HEK293 (cell line): ENCODE data around the gene CCDC24.

ENCODE experiments used
- CTCF ChIA-PET: fragments of 350-600 bp; formaldehyde crosslinking; extraction: SDS; loops from one replicate; lab custom pipeline; 2021; ENCODE audit warnings: antibody characterized with exemption; lab: Yijun Ruan, JAX
- POLR2A ChIA-PET: fragments of 300-600 bp; formaldehyde crosslinking; extraction: SDS; loops from one replicate; lab custom pipeline; 2020; ENCODE audit warnings: antibody characterized with exemption, inconsistent platforms; lab: Yijun Ruan, JAX
- H3K27ac ChIP-seq: fragments of 200-500 bp; sonication (Bioruptor generic); 2 replicates; pipeline ENCODE4 v1.5.1; 2014; ENCODE audit warnings: low read depth, low read length, control low read depth, inconsistent platforms; ENCODE audit errors: extremely low read depth
- H3K36me3 ChIP-seq, 2 experiments: fragments of 200-500 bp in 1 of 2; sonication (Bioruptor generic) in 1 of 2; 1 replicate in 1 of 2; 2 replicates in 1 of 2; pipeline ENCODE4 v1.5.1; 2014 to 2017; ENCODE audit warnings: inconsistent platforms in 2 of 2, low read length in 2 of 2; ENCODE audit not compliant: control insufficient read depth in 2 of 2, insufficient read depth in 1 of 2
- H3K4me1 ChIP-seq: fragments of 200-500 bp; sonication (Bioruptor generic); 2 replicates; pipeline ENCODE4 v1.5.1; 2014; ENCODE audit warnings: mild to moderate bottlenecking, low read length, inconsistent platforms; ENCODE audit not compliant: control insufficient read depth, insufficient read depth
- H3K4me3 ChIP-seq: 2 replicates; pipeline ENCODE4 v1.5.1; 2011; ENCODE audit warnings: low read depth, mild to moderate bottlenecking, control low read depth, low read length, moderate library complexity
- H3K9me3 ChIP-seq: fragments of 200-500 bp; sonication (Bioruptor generic); 2 replicates; pipeline ENCODE4 v1.5.1; 2014; ENCODE audit warnings: low read depth, low read length, inconsistent platforms; ENCODE audit not compliant: control insufficient read depth, insufficient read depth
- FEZF1 ChIP-seq: fragments of 450-650 bp; formaldehyde crosslinking; IDR thresholded peaks from 2 replicates; pipeline ENCODE4 v1.5.1; 2016; ENCODE audit warnings: missing biosample characterization, missing genetic modification characterization
- GLI4 ChIP-seq: fragments of 450-650 bp; formaldehyde crosslinking; IDR thresholded peaks from 2 replicates; pipeline ENCODE4 v1.5.1; 2016; ENCODE audit warnings: missing biosample characterization, missing genetic modification characterization
- HOXC10 ChIP-seq: sonication (generic); formaldehyde crosslinking; IDR thresholded peaks from 2 replicates; pipeline ENCODE4 v1.8.1; 2023; ENCODE audit warnings: mild to moderate bottlenecking, missing genetic modification reagents
- KLF1 ChIP-seq: fragments of 450-650 bp; formaldehyde crosslinking; IDR thresholded peaks from 2 replicates; pipeline ENCODE4 v1.5.1; 2016; ENCODE audit warnings: missing biosample characterization, missing genetic modification characterization
- KLF16 ChIP-seq: fragments of 450-650 bp; formaldehyde crosslinking; IDR thresholded peaks from 2 replicates; pipeline ENCODE4 v1.5.1; 2017; ENCODE audit warnings: missing biosample characterization, missing genetic modification characterization
- KLF8 ChIP-seq: fragments of 450-650 bp; formaldehyde crosslinking; IDR thresholded peaks from 2 replicates; pipeline ENCODE4 v1.5.1; 2016; ENCODE audit warnings: missing biosample characterization, missing genetic modification characterization
- KLF9 ChIP-seq: fragments of 450-650 bp; formaldehyde crosslinking; IDR thresholded peaks from 2 replicates; pipeline ENCODE4 v1.5.1; 2016; ENCODE audit warnings: missing biosample characterization, missing genetic modification characterization, low read depth
- ZBTB17 ChIP-seq: fragments of 450-650 bp; formaldehyde crosslinking; IDR thresholded peaks from 2 replicates; pipeline ENCODE4 v1.5.1; 2016; ENCODE audit warnings: missing biosample characterization, missing genetic modification characterization
- ZNF146 ChIP-seq: fragments of 450-650 bp; formaldehyde crosslinking; IDR thresholded peaks from 2 replicates; pipeline ENCODE4 v1.5.1; 2016; ENCODE audit warnings: missing biosample characterization, missing genetic modification characterization
- ZNF155 ChIP-seq: fragments of 450-650 bp; formaldehyde crosslinking; IDR thresholded peaks from 2 replicates; pipeline ENCODE4 v1.5.1; 2016; ENCODE audit warnings: missing biosample characterization, missing genetic modification characterization
- ZNF239 ChIP-seq: fragments of 450-650 bp; formaldehyde crosslinking; IDR thresholded peaks from 2 replicates; pipeline ENCODE4 v1.5.1; 2016; ENCODE audit warnings: missing biosample characterization, missing genetic modification characterization
- ZNF350 ChIP-seq: fragments of 450-650 bp; formaldehyde crosslinking; IDR thresholded peaks from 2 replicates; pipeline ENCODE4 v1.5.0; 2017; ENCODE audit warnings: missing biosample characterization, mild to moderate bottlenecking, missing genetic modification characterization
- ZNF501 ChIP-seq: fragments of 450-650 bp; formaldehyde crosslinking; IDR thresholded peaks from 2 replicates; pipeline ENCODE4 v1.5.1; 2016; ENCODE audit warnings: missing biosample characterization, missing genetic modification characterization
- ZNF521 ChIP-seq: fragments of 450-650 bp; formaldehyde crosslinking; IDR thresholded peaks from 2 replicates; pipeline ENCODE4 v1.5.1; 2017; ENCODE audit warnings: missing biosample characterization, mild to moderate bottlenecking, missing genetic modification characterization
- ZNF555 ChIP-seq: fragments of 450-650 bp; formaldehyde crosslinking; conservative IDR thresholded peaks from 2 replicates; pipeline ENCODE4 v1.5.1; 2017; ENCODE audit warnings: missing biosample characterization, mild to moderate bottlenecking, missing genetic modification characterization, inconsistent platforms
- ZNF792 ChIP-seq: fragments of 450-650 bp; formaldehyde crosslinking; IDR thresholded peaks from 2 replicates; pipeline ENCODE4 v1.5.1; 2016; ENCODE audit warnings: missing biosample characterization, missing genetic modification characterization
- ZNF837 ChIP-seq: fragments of 450-650 bp; formaldehyde crosslinking; IDR thresholded peaks from 2 replicates; pipeline ENCODE4 v1.5.1; 2016; ENCODE audit warnings: missing biosample characterization, missing genetic modification characterization
- TF ChIP-seq, protein P1 (sequence below): fragments of 450-650 bp; formaldehyde crosslinking; IDR thresholded peaks from 2 replicates; pipeline ENCODE4 v1.5.1; 2016; ENCODE audit warnings: missing biosample characterization, missing genetic modification characterization
- TF ChIP-seq, protein P2 (sequence below): fragments of 450-650 bp; formaldehyde crosslinking; IDR thresholded peaks from 2 replicates; pipeline ENCODE4 v1.5.0; 2017; ENCODE audit warnings: missing biosample characterization, missing genetic modification characterization, borderline replicate concordance
- TF ChIP-seq, protein P3 (sequence below): fragments of 450-650 bp; formaldehyde crosslinking; IDR thresholded peaks from 2 replicates; pipeline ENCODE4 v1.5.1; 2016; ENCODE audit warnings: missing biosample characterization, missing genetic modification characterization
- TF ChIP-seq, protein P4 (sequence below): fragments of 450-650 bp; formaldehyde crosslinking; IDR thresholded peaks from 2 replicates; pipeline ENCODE4 v1.5.1; 2016; ENCODE audit warnings: missing biosample characterization, missing genetic modification characterization

Gene CCDC24

DNA sequence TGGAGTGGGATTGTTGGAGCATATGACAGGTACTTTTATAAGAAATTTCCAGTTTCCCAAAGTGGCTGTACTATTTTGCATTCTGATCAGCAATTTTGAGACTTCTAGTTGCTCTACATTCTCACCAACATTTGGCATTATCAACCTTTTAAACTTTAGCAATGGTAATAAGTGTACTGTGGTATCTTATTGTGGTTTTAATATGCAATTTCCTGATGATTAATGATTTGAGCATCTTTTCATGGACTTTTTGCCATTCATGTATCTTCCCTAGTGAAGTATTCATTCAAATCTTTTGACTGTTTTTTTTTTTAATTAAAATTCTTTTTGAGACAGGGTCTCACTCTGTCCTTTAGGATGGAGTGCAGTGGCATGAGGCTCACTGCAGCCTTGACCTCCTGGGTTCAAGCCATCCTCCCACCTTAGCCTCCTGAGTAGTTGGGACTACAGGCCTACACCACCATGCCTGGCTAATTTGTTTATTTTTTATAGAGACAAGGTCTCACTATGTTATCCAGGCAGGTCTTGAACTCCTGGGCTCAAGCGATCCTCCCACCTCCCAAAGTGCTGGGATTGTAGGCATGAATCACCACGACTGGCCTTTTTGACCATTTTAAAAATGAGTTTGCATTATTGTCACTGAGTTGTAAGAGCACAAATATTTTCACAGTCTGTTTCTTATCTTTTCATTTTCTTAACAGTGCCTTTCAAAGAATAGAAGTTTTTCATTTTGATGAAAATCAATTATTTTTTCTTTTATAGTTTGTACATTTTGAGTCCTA, 47.7 kb downstream of the CCDC24 start:
- Histone ChIP-seq H3K4me3 (no peak overlapping the region), H3K9me3 (no peaks in the 10 kb centered on the region)
- POLR2A ChIA-PET = no interaction called here
- CTCF ChIA-PET = interaction anchor here (0.7 to 3.9 kb wide), 3 partner anchors 9 to 38 kb away, joined by 4 to 48 read pairs (median 10); no protein-coding TSS in a partner anchor
- no peak for TF ChIP-seq ZNF837 (tag by site-specific recombination)
- no peak for TF ChIP-seq ZNF350 (tag by site-specific recombination)
- TF ChIP-seq, protein P1, sequence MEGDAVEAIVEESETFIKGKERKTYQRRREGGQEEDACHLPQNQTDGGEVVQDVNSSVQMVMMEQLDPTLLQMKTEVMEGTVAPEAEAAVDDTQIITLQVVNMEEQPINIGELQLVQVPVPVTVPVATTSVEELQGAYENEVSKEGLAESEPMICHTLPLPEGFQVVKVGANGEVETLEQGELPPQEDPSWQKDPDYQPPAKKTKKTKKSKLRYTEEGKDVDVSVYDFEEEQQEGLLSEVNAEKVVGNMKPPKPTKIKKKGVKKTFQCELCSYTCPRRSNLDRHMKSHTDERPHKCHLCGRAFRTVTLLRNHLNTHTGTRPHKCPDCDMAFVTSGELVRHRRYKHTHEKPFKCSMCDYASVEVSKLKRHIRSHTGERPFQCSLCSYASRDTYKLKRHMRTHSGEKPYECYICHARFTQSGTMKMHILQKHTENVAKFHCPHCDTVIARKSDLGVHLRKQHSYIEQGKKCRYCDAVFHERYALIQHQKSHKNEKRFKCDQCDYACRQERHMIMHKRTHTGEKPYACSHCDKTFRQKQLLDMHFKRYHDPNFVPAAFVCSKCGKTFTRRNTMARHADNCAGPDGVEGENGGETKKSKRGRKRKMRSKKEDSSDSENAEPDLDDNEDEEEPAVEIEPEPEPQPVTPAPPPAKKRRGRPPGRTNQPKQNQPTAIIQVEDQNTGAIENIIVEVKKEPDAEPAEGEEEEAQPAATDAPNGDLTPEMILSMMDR = no peak
- TF ChIP-seq ZNF555 (tag by site-specific recombination) = no peak
- TF ChIP-seq, protein P2, sequence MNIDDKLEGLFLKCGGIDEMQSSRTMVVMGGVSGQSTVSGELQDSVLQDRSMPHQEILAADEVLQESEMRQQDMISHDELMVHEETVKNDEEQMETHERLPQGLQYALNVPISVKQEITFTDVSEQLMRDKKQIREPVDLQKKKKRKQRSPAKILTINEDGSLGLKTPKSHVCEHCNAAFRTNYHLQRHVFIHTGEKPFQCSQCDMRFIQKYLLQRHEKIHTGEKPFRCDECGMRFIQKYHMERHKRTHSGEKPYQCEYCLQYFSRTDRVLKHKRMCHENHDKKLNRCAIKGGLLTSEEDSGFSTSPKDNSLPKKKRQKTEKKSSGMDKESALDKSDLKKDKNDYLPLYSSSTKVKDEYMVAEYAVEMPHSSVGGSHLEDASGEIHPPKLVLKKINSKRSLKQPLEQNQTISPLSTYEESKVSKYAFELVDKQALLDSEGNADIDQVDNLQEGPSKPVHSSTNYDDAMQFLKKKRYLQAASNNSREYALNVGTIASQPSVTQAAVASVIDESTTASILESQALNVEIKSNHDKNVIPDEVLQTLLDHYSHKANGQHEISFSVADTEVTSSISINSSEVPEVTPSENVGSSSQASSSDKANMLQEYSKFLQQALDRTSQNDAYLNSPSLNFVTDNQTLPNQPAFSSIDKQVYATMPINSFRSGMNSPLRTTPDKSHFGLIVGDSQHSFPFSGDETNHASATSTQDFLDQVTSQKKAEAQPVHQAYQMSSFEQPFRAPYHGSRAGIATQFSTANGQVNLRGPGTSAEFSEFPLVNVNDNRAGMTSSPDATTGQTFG (tag by site-specific recombination) = no peak
- no peak for TF ChIP-seq ZNF521 (tag by site-specific recombination)
- no peak for TF ChIP-seq KLF16
- TF ChIP-seq FEZF1 (tag by site-specific recombination) = no peak
- TF ChIP-seq KLF8 (tag by site-specific recombination) = no peak
- no peak for TF ChIP-seq ZNF239 (tag by site-specific recombination)
- TF ChIP-seq ZNF501 (tag by site-specific recombination) = no peak
- TF ChIP-seq ZNF792 (tag by site-specific recombination) = no peak
- TF ChIP-seq ZNF146 (tag by site-specific recombination) = no peak
- TF ChIP-seq GLI4 = no peak
- no peak for TF ChIP-seq KLF9 (tag by site-specific recombination)
- TF ChIP-seq ZBTB17 = no peak
- TF ChIP-seq, all 188 proteins: peak for 0
- no peak overlapping the region for H3K27ac ChIP-seq
- no peaks in the 10 kb centered on the region for H3K36me3 ChIP-seq
- H3K4me1 ChIP-seq = no peaks in the 10 kb centered on the region

DNA sequence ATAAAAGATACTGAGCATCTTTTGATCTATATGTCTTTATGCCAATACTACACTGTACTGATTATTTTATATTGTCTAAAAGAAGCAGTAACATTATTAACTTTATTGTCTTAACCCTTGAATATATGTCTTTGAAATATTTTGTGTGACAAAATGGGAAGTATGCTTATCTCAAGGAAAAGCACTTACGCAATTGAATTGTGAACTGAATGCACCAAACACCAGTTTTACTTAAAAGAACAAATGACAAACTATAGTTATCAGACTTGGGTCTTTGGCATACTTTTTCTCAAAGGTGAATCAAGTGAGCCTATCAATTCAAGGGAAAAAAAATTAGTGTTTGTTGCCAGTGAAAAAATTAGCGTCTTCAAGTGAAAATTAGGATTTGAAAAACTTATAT, 49.0 kb downstream of the CCDC24 start:
- TF ChIP-seq ZNF155 (tag by site-specific recombination) (no peak), HOXC10 (CRISPR knock-in tag) (no peak)
- Histone ChIP-seq H3K9me3 (no peaks in the 10 kb centered on the region), H3K4me1 (no peaks in the 10 kb centered on the region), H3K27ac (no peak overlapping the region), H3K4me3 (no peak overlapping the region), H3K36me3 (no peaks in the 10 kb centered on the region)
- ChIA-PET CTCF (interaction anchor here (0.6 to 3.9 kb wide), 5 partner anchors 36 to 553 kb away, joined by 3 to 48 read pairs (median 4); no protein-coding TSS in a partner anchor), POLR2A (no interaction called here)

DNA sequence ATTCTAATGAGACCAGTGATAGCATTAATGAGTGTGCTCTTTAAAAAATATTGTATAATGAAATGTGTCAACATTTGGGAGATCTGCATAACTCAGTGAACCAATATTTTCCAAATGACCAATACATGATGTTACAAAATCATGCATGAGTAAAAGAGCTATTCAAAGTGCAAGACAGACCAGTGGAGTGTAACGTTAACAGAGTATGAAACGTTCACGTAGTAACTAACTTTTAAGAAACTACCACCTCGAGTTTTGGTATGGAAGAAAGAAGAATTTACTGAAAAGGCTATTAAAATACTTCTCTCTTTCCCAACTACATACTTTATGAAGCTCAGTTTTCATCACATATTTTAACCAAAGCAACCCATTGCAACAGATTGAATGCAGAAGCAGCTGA, 49.4 kb downstream of the CCDC24 start:
- Histone ChIP-seq H3K36me3 (no peaks in the 10 kb centered on the region), H3K27ac (no peak overlapping the region), H3K4me3 (no peak overlapping the region), H3K4me1 (no peaks in the 10 kb centered on the region), H3K9me3 (no peaks in the 10 kb centered on the region)
- CTCF ChIA-PET = interaction anchor here (0.6 to 3.9 kb wide), 5 partner anchors 15 to 334 kb away, joined by 3 to 48 read pairs (median 5); no protein-coding TSS in a partner anchor
- POLR2A ChIA-PET = no interaction called here
- TF ChIP-seq KLF1 (tag by site-specific recombination) = no peak
- TF ChIP-seq, protein P3, sequence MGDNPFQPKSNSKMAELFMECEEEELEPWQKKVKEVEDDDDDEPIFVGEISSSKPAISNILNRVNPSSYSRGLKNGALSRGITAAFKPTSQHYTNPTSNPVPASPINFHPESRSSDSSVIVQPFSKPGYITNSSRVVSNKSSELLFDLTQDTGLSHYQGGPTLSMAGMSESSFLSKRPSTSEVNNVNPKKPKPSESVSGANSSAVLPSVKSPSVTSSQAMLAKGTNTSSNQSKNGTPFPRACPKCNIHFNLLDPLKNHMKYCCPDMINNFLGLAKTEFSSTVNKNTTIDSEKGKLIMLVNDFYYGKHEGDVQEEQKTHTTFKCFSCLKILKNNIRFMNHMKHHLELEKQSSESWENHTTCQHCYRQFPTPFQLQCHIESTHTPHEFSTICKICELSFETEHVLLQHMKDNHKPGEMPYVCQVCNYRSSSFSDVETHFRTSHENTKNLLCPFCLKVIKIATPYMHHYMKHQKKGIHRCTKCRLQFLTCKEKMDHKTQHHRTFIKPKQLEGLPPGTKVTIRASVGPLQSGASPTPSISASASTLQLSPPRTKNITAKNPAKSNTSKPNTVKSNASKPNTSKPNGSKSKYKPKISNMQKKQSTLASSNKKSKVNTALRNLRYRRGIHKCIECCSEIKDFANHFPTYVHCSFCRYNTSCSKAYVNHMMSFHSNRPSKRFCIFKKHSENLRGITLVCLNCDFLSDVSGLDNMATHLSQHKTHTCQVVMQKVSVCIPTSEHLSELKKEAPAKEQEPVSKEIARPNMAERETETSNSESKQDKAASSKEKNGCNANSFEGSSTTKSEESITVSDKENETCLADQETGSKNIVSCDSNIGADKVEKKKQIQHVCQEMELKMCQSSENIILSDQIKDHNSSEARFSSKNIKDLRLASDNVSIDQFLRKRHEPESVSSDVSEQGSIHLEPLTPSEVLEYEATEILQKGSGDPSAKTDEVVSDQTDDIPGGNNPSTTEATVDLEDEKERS (tag by site-specific recombination) = no peak
- TF ChIP-seq, protein P4, sequence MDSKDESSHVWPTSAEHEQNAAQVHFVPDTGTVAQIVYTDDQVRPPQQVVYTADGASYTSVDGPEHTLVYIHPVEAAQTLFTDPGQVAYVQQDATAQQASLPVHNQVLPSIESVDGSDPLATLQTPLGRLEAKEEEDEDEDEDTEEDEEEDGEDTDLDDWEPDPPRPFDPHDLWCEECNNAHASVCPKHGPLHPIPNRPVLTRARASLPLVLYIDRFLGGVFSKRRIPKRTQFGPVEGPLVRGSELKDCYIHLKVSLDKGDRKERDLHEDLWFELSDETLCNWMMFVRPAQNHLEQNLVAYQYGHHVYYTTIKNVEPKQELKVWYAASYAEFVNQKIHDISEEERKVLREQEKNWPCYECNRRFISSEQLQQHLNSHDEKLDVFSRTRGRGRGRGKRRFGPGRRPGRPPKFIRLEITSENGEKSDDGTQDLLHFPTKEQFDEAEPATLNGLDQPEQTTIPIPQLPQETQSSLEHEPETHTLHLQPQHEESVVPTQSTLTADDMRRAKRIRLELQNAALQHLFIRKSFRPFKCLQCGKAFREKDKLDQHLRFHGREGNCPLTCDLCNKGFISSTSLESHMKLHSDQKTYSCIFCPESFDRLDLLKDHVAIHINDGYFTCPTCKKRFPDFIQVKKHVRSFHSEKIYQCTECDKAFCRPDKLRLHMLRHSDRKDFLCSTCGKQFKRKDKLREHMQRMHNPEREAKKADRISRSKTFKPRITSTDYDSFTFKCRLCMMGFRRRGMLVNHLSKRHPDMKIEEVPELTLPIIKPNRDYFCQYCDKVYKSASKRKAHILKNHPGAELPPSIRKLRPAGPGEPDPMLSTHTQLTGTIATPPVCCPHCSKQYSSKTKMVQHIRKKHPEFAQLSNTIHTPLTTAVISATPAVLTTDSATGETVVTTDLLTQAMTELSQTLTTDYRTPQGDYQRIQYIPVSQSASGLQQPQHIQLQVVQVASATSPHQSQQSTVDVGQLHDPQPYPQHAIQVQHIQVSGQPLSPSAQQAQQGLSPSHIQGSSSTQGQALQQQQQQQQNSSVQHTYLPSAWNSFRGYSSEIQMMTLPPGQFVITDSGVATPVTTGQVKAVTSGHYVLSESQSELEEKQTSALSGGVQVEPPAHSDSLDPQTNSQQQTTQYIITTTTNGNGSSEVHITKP = no peak
